NCI-H146 (cell line): Measurements from ENCODE around the gene CABP4.
"Not testable (repeated sequence)": the region's sequence is repeated elsewhere in the genome, so short reads cannot be mapped to it uniquely, and the experiment has no call there.

Experiments
- DNase-seq: peaks from one replicate; lab custom pipeline; 2025; lab: John Stamatoyannopoulos, UW

CABP4 gene

GRCh38 chr11:67482275-67482826 is 27.2 kb downstream of the CABP4 start:
- no peak for DNase-seq

GRCh38 chr11:67482827-67483798 is 28.0 kb downstream of the CABP4 start, which contains the start of gene AIP:
Gene AIP (plus strand): TSS chr11:67483026. CDS start chr11:67483159, 133 bp downstream.
- DNase-seq: peak; percentile 99

- peak; percentile 27 for DNase-seq
Observed at GRCh38 chr11:67483831-67484665, 28.9 kb downstream of the CABP4 start.

- DNase-seq: no peak
Observed at GRCh38 chr11:67484847-67485311, 29.7 kb downstream of the CABP4 start.

- DNase-seq: not testable (repeated sequence)
Observed at GRCh38 chr11:67485873-67486361, 30.8 kb downstream of the CABP4 start.

GRCh38 chr11:67486481-67487195 is 31.5 kb downstream of the CABP4 start:
- DNase-seq: no peak

GRCh38 chr11:67489203-67489884 is 34.2 kb downstream of the CABP4 start:
- DNase-seq: no peak

GRCh38 chr11:67489885-67490726 is 35.0 kb downstream of the CABP4 start:
- DNase-seq: no peak

- DNase-seq: no peak
Observed at GRCh38 chr11:67490727-67491065, 35.5 kb downstream of the CABP4 start.

GRCh38 chr11:67491276-67492068 is 36.3 kb downstream of the CABP4 start:
- DNase-seq: no peak

GRCh38 chr11:67492069-67492727 is 37.0 kb downstream of the CABP4 start:
- DNase-seq: no peak

- DNase-seq: no peak
Observed at GRCh38 chr11:67492801-67493547, 37.8 kb downstream of the CABP4 start.

GRCh38 chr11:67493548-67494370 is 38.6 kb downstream of the CABP4 start:
- no peak for DNase-seq

- no peak for DNase-seq
Observed at GRCh38 chr11:67494371-67495233, 39.4 kb downstream of the CABP4 start.

GRCh38 chr11:67495234-67496005 is 40.3 kb downstream of the CABP4 start:
- no peak for DNase-seq
